Adipocyte (in vitro differentiated cells): ENCODE data around the gene GPR137C.

Experiments
- DNase-seq: peaks from one replicate; pipeline ENCODE4 v3.0.0-alpha.2; 2015; ENCODE audit warnings: low read depth
- H3K27me3 ChIP-seq: replicated peaks from 2 replicates; pipeline ENCODE4 v1.7.0; 2013; ENCODE audit warnings: mild to moderate bottlenecking, low read length, moderate library complexity; ENCODE audit not compliant: control insufficient read depth, insufficient read depth
- H3K36me3 ChIP-seq: 2 replicates; pipeline ENCODE4 v1.7.0; 2013; ENCODE audit warnings: low read length, mild to moderate bottlenecking, moderate library complexity; ENCODE audit not compliant: control insufficient read depth, insufficient read depth, severe bottlenecking
- H3K4me1 ChIP-seq: 2 replicates; pipeline ENCODE4 v1.7.0; 2013; ENCODE audit warnings: mild to moderate bottlenecking, low read length, moderate library complexity; ENCODE audit not compliant: control insufficient read depth, insufficient read depth
- H3K4me3 ChIP-seq: 2 replicates; pipeline ENCODE4 v1.7.0; 2013; ENCODE audit warnings: mild to moderate bottlenecking, low read length, moderate library complexity
- H3K9ac ChIP-seq: 2 replicates; pipeline ENCODE4 v1.7.0; 2013; ENCODE audit warnings: mild to moderate bottlenecking, low read length, moderate library complexity
- H3K9me3 ChIP-seq: 2 replicates; pipeline ENCODE4 v1.7.0; 2013; ENCODE audit warnings: mild to moderate bottlenecking, low read length, moderate library complexity; ENCODE audit not compliant: control insufficient read depth

GPR137C gene

GRCh38 chr14:52683985-52684520 lies 131.4 kb downstream of the GPR137C start:
- H3K9ac ChIP-seq: no peak overlapping the region
- DNase-seq: no peak
- H3K36me3 ChIP-seq: peaks cover 14% of the 10 kb centered on the region
- peaks cover 10% of the 10 kb centered on the region for H3K4me1 ChIP-seq
- no peaks in the 10 kb centered on the region for H3K9me3 ChIP-seq
- no peaks in the 10 kb centered on the region for H3K27me3 ChIP-seq
- no peak overlapping the region for H3K4me3 ChIP-seq

GRCh38 chr14:52686176-52686575 lies 133.5 kb downstream of the GPR137C start:
- Histone ChIP-seq H3K36me3 (peaks cover 6% of the 10 kb centered on the region), H3K4me1 (peaks cover 10% of the 10 kb centered on the region), H3K9me3 (no peaks in the 10 kb centered on the region), H3K27me3 (no peaks in the 10 kb centered on the region), H3K9ac (no peak overlapping the region), H3K4me3 (no peak overlapping the region)
- no peak for DNase-seq
